CD4-positive, alpha-beta T cell treated with Interleukin-4 for 1 hour (primary cell): Measurements from ENCODE around the gene GPER1.

Experiments
- DNase-seq, 2 donors: peaks; one replicate each; pipeline ENCODE4 v3.0.0-alpha.2; 2020 to 2022

Gene GPER1

GRCh38 chr7:1054438-1054837 lies 33.5 kb upstream of the GPER1 start:
- DNase-seq: no peak

GRCh38 chr7:1054861-1055450 lies 33.0 kb upstream of the GPER1 start:
- DNase-seq: peak; percentile 47 to 48

GRCh38 chr7:1055491-1055955 lies 32.4 kb upstream of the GPER1 start:
- DNase-seq: no peak

- no peak for DNase-seq
Measured at GRCh38 chr7:1055956-1056784, 31.7 kb upstream of the GPER1 start.

- no peak for DNase-seq
Measured at GRCh38 chr7:1056785-1057410, 31.0 kb upstream of the GPER1 start.

GRCh38 chr7:1057416-1058291 lies 30.3 kb upstream of the GPER1 start:
- no peak for DNase-seq

- DNase-seq: no peak
Measured at GRCh38 chr7:1058311-1058710, 29.6 kb upstream of the GPER1 start.

GRCh38 chr7:1058821-1059199 lies 29.1 kb upstream of the GPER1 start:
- DNase-seq: peak in 1 of 2 donors; percentile 40

GRCh38 chr7:1059200-1060091 lies 28.5 kb upstream of the GPER1 start:
- peak in 1 of 2 donors; percentile 32 for DNase-seq

GRCh38 chr7:1060315-1061072 lies 27.4 kb upstream of the GPER1 start:
- DNase-seq: peak in 1 of 2 donors; percentile 49

GRCh38 chr7:1061180-1061579 lies 26.7 kb upstream of the GPER1 start:
- DNase-seq: no peak

- peak in 1 of 2 donors; percentile 68 for DNase-seq
Measured at GRCh38 chr7:1062296-1063294, 25.3 kb upstream of the GPER1 start.

GRCh38 chr7:1063361-1063760 lies 24.6 kb upstream of the GPER1 start:
- DNase-seq: no peak

GRCh38 chr7:1064581-1064980 lies 23.3 kb upstream of the GPER1 start:
- no peak for DNase-seq

GRCh38 chr7:1065263-1065584 lies 22.7 kb upstream of the GPER1 start:
- no peak for DNase-seq

GRCh38 chr7:1065585-1066241 lies 22.2 kb upstream of the GPER1 start:
- DNase-seq: peak; percentile 83

- no peak for DNase-seq
Measured at GRCh38 chr7:1066242-1066588, 21.7 kb upstream of the GPER1 start.

GRCh38 chr7:1068013-1068412 lies 19.9 kb upstream of the GPER1 start:
- DNase-seq: no peak

- no peak for DNase-seq
Measured at GRCh38 chr7:1068619-1069018, 19.3 kb upstream of the GPER1 start.
